PC-3 (cell line): Measurements from ENCODE around the gene SAPCD2. TPM values are rescaled to one million over a fixed set of nuclear protein-coding genes. Genes with fewer than 3 reads are reported as not detected.

Experiments
- ATAC-seq: fragments of 200-7000 bp; cut with Tn5 transposase; 2 replicates; pipeline ENCODE4 v1.9.1; 2020; ENCODE audit warnings: mild to moderate bottlenecking, moderate library complexity
- BruUV-seq: library from RNA; stranded (reverse); fragments of 400-500 nt; replicated peaks from 2 replicates; lab custom pipeline; 2021; lab: Mats Ljungman, UMichigan
- CTCF ChIA-PET: fragments of 300-600 bp; sonication (Branson Sonifier 250); formaldehyde crosslinking; loops from one replicate; lab custom pipeline; 2022; ENCODE audit warnings: antibody characterized with exemption; lab: Charles Lee
- POLR2A ChIA-PET: fragments of 300-600 bp; sonication (Branson Sonifier 250); formaldehyde crosslinking; loops from one replicate; lab custom pipeline; 2022; ENCODE audit warnings: antibody characterized with exemption; ENCODE audit not compliant: unreplicated experiment; lab: Charles Lee
- DNase-seq: peaks from one replicate; pipeline ENCODE4 v3.0.0-alpha.2; 2015
- H2AFZ ChIP-seq: fragments of 300-600 bp; sonication (generic); 2 replicates; pipeline ENCODE4 v1.6.0; 2016; ENCODE audit warnings: antibody characterized with exemption, low read length
- H3F3A ChIP-seq: fragments of 300-600 bp; sonication (generic); one replicate; pipeline ENCODE4 v1.6.0; 2017; ENCODE audit warnings: antibody characterized with exemption, low read length, control low read depth, mild to moderate bottlenecking; ENCODE audit not compliant: unreplicated experiment
- H3K27ac ChIP-seq: fragments of 300-600 bp; sonication (generic); 2 replicates; pipeline ENCODE4 v1.5.1; 2016; ENCODE audit warnings: mild to moderate bottlenecking, low read length
- H3K27me3 ChIP-seq: fragments of 300-600 bp; sonication (generic); 2 replicates; pipeline ENCODE4 v1.6.1; 2016; ENCODE audit warnings: low read length, mixed read lengths
- H3K36me3 ChIP-seq: fragments of 300-600 bp; sonication (generic); 2 replicates; pipeline ENCODE4 v1.6.1; 2016; ENCODE audit warnings: low read depth, mixed run types, low read length, mixed read lengths
- H3K4me1 ChIP-seq: fragments of 300-600 bp; sonication (generic); 2 replicates; pipeline ENCODE4 v1.5.1; 2016; ENCODE audit warnings: low read length; ENCODE audit not compliant: insufficient read depth
- H3K4me2 ChIP-seq: fragments of 300-600 bp; sonication (generic); 2 replicates; pipeline ENCODE4 v1.6.0; 2016; ENCODE audit warnings: low read length
- H3K4me3 ChIP-seq: fragments of 300-600 bp; sonication (generic); 2 replicates; pipeline ENCODE4 v1.5.1; 2016; ENCODE audit warnings: mild to moderate bottlenecking, low read length, mixed read lengths
- H3K79me2 ChIP-seq: fragments of 300-600 bp; sonication (generic); 2 replicates; pipeline ENCODE4 v1.6.1; 2017; ENCODE audit warnings: low read length, mixed read lengths
- H3K9ac ChIP-seq: fragments of 300-600 bp; sonication (generic); 2 replicates; pipeline ENCODE4 v1.6.0; 2016; ENCODE audit warnings: mild to moderate bottlenecking, low read length
- H3K9me2 ChIP-seq: fragments of 300-600 bp; sonication (generic); replicated peaks from 2 replicates; pipeline ENCODE4 v1.6.1; 2016; ENCODE audit warnings: mixed run types, low read length, mixed read lengths
- H3K9me3 ChIP-seq: fragments of 300-600 bp; sonication (generic); 2 replicates; pipeline ENCODE4 v1.6.1; 2016; ENCODE audit warnings: low read length, mixed read lengths
- H4K20me1 ChIP-seq: fragments of 300-600 bp; sonication (generic); 2 replicates; pipeline ENCODE4 v1.6.1; 2016; ENCODE audit warnings: low read length, mixed read lengths
- EZH2 ChIP-seq: fragments of 300-600 bp; sonication (generic); IDR thresholded peaks from one replicate; pipeline ENCODE4 v1.6.1; 2017; ENCODE audit warnings: antibody characterized with exemption, mild to moderate bottlenecking, low read length; ENCODE audit not compliant: unreplicated experiment
- EZH2phosphoT487 ChIP-seq: fragments of 300-600 bp; sonication (generic); IDR thresholded peaks from 2 replicates; pipeline ENCODE4 v1.6.1; 2018; ENCODE audit warnings: mild to moderate bottlenecking, antibody characterized with exemption, low read length, borderline replicate concordance
- intact Hi-C: fragments of 100-400 bp; cut with micrococcal nuclease; formaldehyde crosslinking; loops from 2 replicates; pipeline ENCODE4 v1.9.0; 2023
- total RNA-seq: library from RNA; depleted of rRNA; stranded (reverse); fragments of >200 nt; gene quantifications from 2 replicates; pipeline ENCODE4 v1.2.3, GENCODE V29; 2014
- TF ChIP-seq, protein P1 (sequence below): fragments of 300-600 bp; sonication (generic); conservative IDR thresholded peaks from 2 replicates; pipeline ENCODE4 v1.5.1; 2017; ENCODE audit warnings: antibody characterized with exemption, low read depth, mild to moderate bottlenecking, low read length

SAPCD2 gene
- total RNA-seq, 1 experiment from 2014 or later, result 98.4 TPM

DNA sequence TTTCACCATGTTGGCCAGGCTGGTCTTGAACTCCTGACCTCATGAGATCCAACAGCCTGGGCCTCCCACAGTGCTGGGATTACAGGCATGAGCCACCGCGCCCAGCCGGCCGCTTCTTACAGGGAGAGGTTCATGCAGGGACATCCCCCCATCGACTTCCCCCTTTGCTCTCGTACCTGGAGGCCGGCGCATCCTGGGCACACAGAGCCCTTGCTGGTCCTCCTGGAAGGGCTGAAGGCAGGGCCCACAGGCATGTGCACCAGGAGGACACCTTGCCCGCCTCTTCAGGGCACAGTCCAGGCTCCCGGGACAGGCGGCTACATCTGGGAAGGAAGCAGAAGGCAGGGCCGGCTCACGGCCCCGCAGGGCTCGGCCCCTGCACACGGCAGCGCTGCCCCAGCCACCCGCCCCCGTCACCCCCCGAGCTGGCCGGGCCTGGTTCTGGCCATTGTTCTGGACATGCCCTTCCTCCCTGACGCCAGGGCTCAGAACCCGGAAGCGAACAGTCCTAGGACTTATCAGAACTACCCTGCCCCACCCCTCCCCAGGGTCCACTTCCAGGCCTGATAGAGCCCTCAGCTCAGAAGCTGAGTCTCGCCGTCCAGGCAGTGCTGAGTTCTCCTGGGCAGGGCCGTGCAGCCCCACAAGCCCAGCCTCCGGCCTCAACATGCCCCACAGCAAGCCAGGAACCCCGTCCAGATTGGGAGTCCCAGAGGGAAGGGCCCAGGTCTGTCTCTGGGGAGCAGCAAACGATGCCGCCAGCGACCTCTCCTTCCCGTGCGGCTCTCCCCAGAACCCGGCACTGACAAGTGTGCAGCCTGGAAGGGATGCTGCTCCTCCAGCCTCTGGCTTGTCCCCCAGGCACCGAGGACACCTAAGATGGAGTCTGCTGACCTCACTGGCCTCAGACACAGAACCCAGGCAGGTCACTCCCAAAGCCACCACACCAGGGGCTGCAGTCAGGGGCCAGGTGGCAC lies 27.3 kb downstream of the SAPCD2 start:
- Histone ChIP-seq H3K79me2 (peaks cover 24% of the 10 kb centered on the region), H3K27ac (no peak overlapping the region), H3K9me2 (no peaks in the 10 kb centered on the region), H3K4me1 (peaks cover 9% of the 10 kb centered on the region; the same call in 1 of the 2 replicates), H2AFZ (no peak overlapping the region), H3F3A (no peaks in the 10 kb centered on the region), H3K4me2 (no peak overlapping the region), H3K36me3 (no peaks in the 10 kb centered on the region), H4K20me1 (peaks cover 7% of the 10 kb centered on the region; the same call in 1 of the 2 replicates), H3K4me3 (no peak overlapping the region), H3K27me3 (no peaks in the 10 kb centered on the region), H3K9me3 (no peaks in the 10 kb centered on the region), H3K9ac (no peak overlapping the region)
- ChIA-PET POLR2A (no interaction called here), CTCF (no interaction called here)
- ATAC-seq (no peak), DNase-seq (no peak)
- TF ChIP-seq, protein P1, sequence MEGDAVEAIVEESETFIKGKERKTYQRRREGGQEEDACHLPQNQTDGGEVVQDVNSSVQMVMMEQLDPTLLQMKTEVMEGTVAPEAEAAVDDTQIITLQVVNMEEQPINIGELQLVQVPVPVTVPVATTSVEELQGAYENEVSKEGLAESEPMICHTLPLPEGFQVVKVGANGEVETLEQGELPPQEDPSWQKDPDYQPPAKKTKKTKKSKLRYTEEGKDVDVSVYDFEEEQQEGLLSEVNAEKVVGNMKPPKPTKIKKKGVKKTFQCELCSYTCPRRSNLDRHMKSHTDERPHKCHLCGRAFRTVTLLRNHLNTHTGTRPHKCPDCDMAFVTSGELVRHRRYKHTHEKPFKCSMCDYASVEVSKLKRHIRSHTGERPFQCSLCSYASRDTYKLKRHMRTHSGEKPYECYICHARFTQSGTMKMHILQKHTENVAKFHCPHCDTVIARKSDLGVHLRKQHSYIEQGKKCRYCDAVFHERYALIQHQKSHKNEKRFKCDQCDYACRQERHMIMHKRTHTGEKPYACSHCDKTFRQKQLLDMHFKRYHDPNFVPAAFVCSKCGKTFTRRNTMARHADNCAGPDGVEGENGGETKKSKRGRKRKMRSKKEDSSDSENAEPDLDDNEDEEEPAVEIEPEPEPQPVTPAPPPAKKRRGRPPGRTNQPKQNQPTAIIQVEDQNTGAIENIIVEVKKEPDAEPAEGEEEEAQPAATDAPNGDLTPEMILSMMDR, result no peak
- no peak for TF ChIP-seq EZH2phosphoT487
- intact Hi-C loops, result no loop called here
- BruUV-seq, result no TSS peak

DNA sequence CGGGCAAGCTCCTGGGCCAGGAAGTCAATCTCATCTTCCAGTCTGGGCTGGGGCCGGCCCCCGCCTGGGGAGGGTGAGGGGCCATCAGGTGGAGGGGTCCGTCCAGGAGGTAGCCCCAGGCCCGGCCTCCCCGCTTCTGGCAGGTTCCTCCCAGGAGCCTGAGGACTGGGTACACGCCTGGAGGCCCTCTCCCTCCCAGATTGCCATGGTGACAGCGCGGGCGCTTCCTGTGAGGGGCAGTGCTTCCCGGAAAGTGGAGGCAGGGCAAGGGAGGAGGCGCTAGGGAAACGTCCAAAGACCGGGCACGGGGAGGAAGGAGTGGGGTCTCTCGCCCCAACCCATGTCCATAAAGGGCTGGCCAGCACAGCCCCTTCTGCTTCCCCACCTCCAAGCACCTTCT lies 29.2 kb downstream of the SAPCD2 start:
- Histone ChIP-seq H3K27ac (no peak overlapping the region), H4K20me1 (peaks cover 7% of the 10 kb centered on the region; the same call in 1 of the 2 replicates), H3K4me2 (no peak overlapping the region), H3K36me3 (no peaks in the 10 kb centered on the region), H3K9me2 (no peaks in the 10 kb centered on the region), H3K79me2 (peaks cover 24% of the 10 kb centered on the region), H3F3A (no peaks in the 10 kb centered on the region), H3K4me1 (peaks cover 9% of the 10 kb centered on the region; the same call in 1 of the 2 replicates), H3K4me3 (no peak overlapping the region), H3K9me3 (no peaks in the 10 kb centered on the region), H3K9ac (no peak overlapping the region), H3K27me3 (no peaks in the 10 kb centered on the region), H2AFZ (no peak overlapping the region)
- TF ChIP-seq, protein P1, result no peak
- no peak for TF ChIP-seq EZH2
- no peak for TF ChIP-seq EZH2phosphoT487
- CTCF ChIA-PET, result no interaction called here
- POLR2A ChIA-PET, result no interaction called here
- intact Hi-C loops, result no loop called here
- no peak for DNase-seq
- ATAC-seq, result no peak
- BruUV-seq, result no TSS peak

DNA sequence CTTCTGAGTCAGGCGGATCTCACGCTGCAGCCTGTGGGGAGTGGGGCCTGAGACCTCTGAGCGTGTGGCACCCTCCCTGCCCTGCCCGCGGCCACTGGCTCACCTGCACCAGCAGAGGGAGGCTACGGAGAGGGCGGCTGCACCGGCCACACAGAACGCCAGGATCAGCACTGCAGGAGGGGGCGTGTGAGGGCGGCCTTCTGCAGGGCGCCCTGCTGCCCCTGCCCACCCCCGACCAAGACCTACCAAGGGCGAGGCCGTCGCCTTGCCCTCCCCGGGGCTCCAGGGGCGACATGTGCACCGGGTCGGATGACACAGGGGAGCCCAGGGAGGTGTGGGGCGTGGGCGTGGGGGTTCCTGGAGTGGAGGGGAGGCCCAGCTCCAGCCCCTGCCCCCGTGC lies 29.8 kb downstream of the SAPCD2 start:
- no peak overlapping the region for H3K4me2 ChIP-seq

More for the DNA sequence above, 29.8 kb downstream of the SAPCD2 start:
- no TSS peak for BruUV-seq
- Histone ChIP-seq H2AFZ (no peak overlapping the region), H4K20me1 (peaks cover 7% of the 10 kb centered on the region; the same call in 1 of the 2 replicates), H3K4me3 (no peak overlapping the region), H3K9me3 (no peaks in the 10 kb centered on the region), H3K36me3 (no peaks in the 10 kb centered on the region), H3K27ac (no peak overlapping the region), H3K9ac (no peak overlapping the region), H3K27me3 (no peaks in the 10 kb centered on the region), H3K9me2 (no peaks in the 10 kb centered on the region), H3K79me2 (peaks cover 24% of the 10 kb centered on the region), H3K4me1 (peaks cover 9% of the 10 kb centered on the region; the same call in 1 of the 2 replicates), H3F3A (no peaks in the 10 kb centered on the region)
- no peak for DNase-seq
- POLR2A ChIA-PET, result no interaction called here
- CTCF ChIA-PET, result no interaction called here
- TF ChIP-seq EZH2phosphoT487 (no peak), EZH2 (no peak)
- TF ChIP-seq, protein P1, result no peak
- ATAC-seq, result no peak
- intact Hi-C loops, result no loop called here
